ENCODE results near the gene IL1RAPL2.

- TF ChIP-seq, protein P1, sequence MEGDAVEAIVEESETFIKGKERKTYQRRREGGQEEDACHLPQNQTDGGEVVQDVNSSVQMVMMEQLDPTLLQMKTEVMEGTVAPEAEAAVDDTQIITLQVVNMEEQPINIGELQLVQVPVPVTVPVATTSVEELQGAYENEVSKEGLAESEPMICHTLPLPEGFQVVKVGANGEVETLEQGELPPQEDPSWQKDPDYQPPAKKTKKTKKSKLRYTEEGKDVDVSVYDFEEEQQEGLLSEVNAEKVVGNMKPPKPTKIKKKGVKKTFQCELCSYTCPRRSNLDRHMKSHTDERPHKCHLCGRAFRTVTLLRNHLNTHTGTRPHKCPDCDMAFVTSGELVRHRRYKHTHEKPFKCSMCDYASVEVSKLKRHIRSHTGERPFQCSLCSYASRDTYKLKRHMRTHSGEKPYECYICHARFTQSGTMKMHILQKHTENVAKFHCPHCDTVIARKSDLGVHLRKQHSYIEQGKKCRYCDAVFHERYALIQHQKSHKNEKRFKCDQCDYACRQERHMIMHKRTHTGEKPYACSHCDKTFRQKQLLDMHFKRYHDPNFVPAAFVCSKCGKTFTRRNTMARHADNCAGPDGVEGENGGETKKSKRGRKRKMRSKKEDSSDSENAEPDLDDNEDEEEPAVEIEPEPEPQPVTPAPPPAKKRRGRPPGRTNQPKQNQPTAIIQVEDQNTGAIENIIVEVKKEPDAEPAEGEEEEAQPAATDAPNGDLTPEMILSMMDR (IDR thresholded peaks at IDR 0.05), result no peak
- no peak for TF ChIP-seq POLR2A (IDR thresholded peaks at IDR 0.05)
These were observed 999.9 kb downstream of the IL1RAPL2 start for GRCh38 chrX:105565856-105566255.

All from heart left ventricle (tissue), 13 donors.